B cell (primary cell): ENCODE data around the gene UBE2J2. TPM values are rescaled to one million over a fixed set of nuclear protein-coding genes. Genes with fewer than 3 reads are reported as not detected.

Experiments used
- ATAC-seq: fragments of 200-7000 bp; cut with Tn5 transposase; one replicate; pipeline ENCODE4 v1.10.0; 2021; ENCODE audit warnings: low read depth, mild to moderate bottlenecking, moderate number of reproducible peaks, moderate library complexity
- CTCF ChIA-PET: fragments of 350-600 bp; sonication (Branson Sonifier 250); formaldehyde crosslinking; loops from one replicate; lab custom pipeline; 2021; ENCODE audit warnings: antibody characterized with exemption, inconsistent platforms; lab: Charles Lee
- POLR2A ChIA-PET: fragments of 350-600 bp; sonication (Branson Sonifier 250); formaldehyde crosslinking; loops from one replicate; lab custom pipeline; 2021; ENCODE audit warnings: antibody characterized with exemption; lab: Charles Lee
- DNase-seq: peaks from one replicate; pipeline ENCODE4 v3.0.0; 2013
- H2AFZ ChIP-seq: 2 replicates; pipeline ENCODE4 v1.6.1; 2012; ENCODE audit warnings: mild to moderate bottlenecking, low read depth, low read length; ENCODE audit not compliant: insufficient read depth, poor library complexity, severe bottlenecking
- H3K27ac ChIP-seq, 2 donors: 1 replicate in 1 of 2; 2 replicates in 1 of 2; pipeline ENCODE4 v1.5.1; 2012 to 2013; ENCODE audit warnings: low read length in 2 of 2, mild to moderate bottlenecking in 2 of 2, moderate library complexity in 1 of 2
- H3K27me3 ChIP-seq, 4 experiments: fragments of 200-600 bp in 1 of 4; sonication (generic) in 1 of 4; replicated peaks in 1 of 4; 1 replicate in 2 of 4; 2 replicates in 2 of 4; pipeline versions ENCODE4 v1.6.1 to v1.7.0; 2013 to 2016; ENCODE audit warnings: low read length in 3 of 4, mild to moderate bottlenecking in 2 of 4, mixed read lengths in 1 of 4, moderate library complexity in 1 of 4; ENCODE audit not compliant: insufficient read depth in 4 of 4, control insufficient read depth in 3 of 4; ENCODE audit errors: control extremely low read depth in 1 of 4
- H3K36me3 ChIP-seq, 2 experiments: replicated peaks in 1 of 2; 1 replicate in 1 of 2; 2 replicates in 1 of 2; pipeline versions ENCODE4 v1.6.1 to v1.7.1; 2013; ENCODE audit warnings: low read length in 1 of 2; ENCODE audit not compliant: insufficient read depth in 2 of 2, control insufficient read depth in 1 of 2; ENCODE audit errors: control extremely low read depth in 1 of 2, extremely low read depth in 1 of 2
- H3K4me1 ChIP-seq, 2 donors: fragments of 200-600 bp in 1 of 2; sonication (generic) in 1 of 2; 1 replicate in 1 of 2; 2 replicates in 1 of 2; pipeline versions ENCODE4 v1.5.1 to v1.6.1; 2013 to 2017; ENCODE audit warnings: low read length in 2 of 2; ENCODE audit not compliant: control insufficient read depth in 2 of 2, insufficient read depth in 2 of 2
- H3K4me2 ChIP-seq: replicated peaks from 2 replicates; pipeline ENCODE3; 2012; ENCODE audit warnings: mild to moderate bottlenecking, low read depth, low read length; ENCODE audit not compliant: poor library complexity, severe bottlenecking
- H3K4me3 ChIP-seq, 5 experiments: fragments of 200-600 bp in 1 of 5; sonication (generic) in 1 of 5; 1 replicate in 3 of 5; 2 replicates in 2 of 5; pipeline versions ENCODE4 v1.5.1 to v1.7.0; 2011 to 2016; ENCODE audit warnings: low read length in 4 of 5, mild to moderate bottlenecking in 4 of 5, low read depth in 2 of 5, control low read depth in 1 of 5, moderate library complexity in 1 of 5; ENCODE audit not compliant: insufficient read depth in 1 of 5; ENCODE audit errors: control extremely low read depth in 1 of 5, extremely low read depth in 1 of 5
- H3K79me2 ChIP-seq: fragments of 200-600 bp; sonication (generic); one replicate; pipeline ENCODE4 v1.6.0; 2016; ENCODE audit warnings: low read length; ENCODE audit not compliant: control insufficient read depth, insufficient read depth
- H3K9ac ChIP-seq: fragments of 200-600 bp; sonication (generic); 2 replicates; pipeline ENCODE4 v1.6.1; 2017; ENCODE audit warnings: mild to moderate bottlenecking, low read length, moderate library complexity
- H3K9me3 ChIP-seq, 3 donors: one replicate each; pipeline versions ENCODE4 v1.6.1 to v1.7.1; 2013; ENCODE audit warnings: low read length in 2 of 3; ENCODE audit not compliant: control insufficient read depth in 2 of 3, insufficient read depth in 1 of 3; ENCODE audit errors: control extremely low read depth in 1 of 3
- H4K20me1 ChIP-seq: 2 replicates; pipeline ENCODE4 v1.6.0; 2012; ENCODE audit warnings: mild to moderate bottlenecking, low read length; ENCODE audit not compliant: insufficient read depth, control insufficient read depth, poor library complexity, severe bottlenecking
- H3K27ac Mint-ChIP-seq: one replicate; pipeline ENCODE4 v1.8.0; 2021; ENCODE audit warnings: mixed read lengths
- H3K27me3 Mint-ChIP-seq: one replicate; pipeline ENCODE4 v1.8.0; 2021; ENCODE audit warnings: mixed read lengths
- H3K4me1 Mint-ChIP-seq: one replicate; pipeline ENCODE4 v1.8.0; 2021; ENCODE audit warnings: mixed read lengths
- H3K4me3 Mint-ChIP-seq: one replicate; pipeline ENCODE4 v1.8.0; 2021; ENCODE audit warnings: mixed read lengths
- H3K9me3 Mint-ChIP-seq: one replicate; pipeline ENCODE4 v1.8.0; 2022; ENCODE audit warnings: mixed read lengths; ENCODE audit not compliant: insufficient read depth
- EZH2 ChIP-seq: IDR thresholded peaks from 2 replicates; pipeline ENCODE4 v1.6.1; 2012; ENCODE audit warnings: borderline replicate concordance, low read depth, mild to moderate bottlenecking, moderate library complexity, low read length; ENCODE audit not compliant: insufficient read depth, poor library complexity, severe bottlenecking
- WGBS: methylation state at CpG from one replicate; pipeline ENCODE4 v1.1.5; 2013; ENCODE audit warnings: missing lambda C conversion rate; ENCODE audit not compliant: insufficient coverage; 5-methylcytosine and 5-hydroxymethylcytosine counted together
- intact Hi-C: fragments of 100-400 bp; cut with micrococcal nuclease; formaldehyde crosslinking; loops from one replicate; pipeline ENCODE4 v1.10.0; 2022
- polyA plus RNA-seq: library from polyadenylated mRNA; depleted of rRNA; stranded (reverse); fragments of >200 nt; gene quantifications from 2 replicates; pipeline ENCODE4 v1.2.3, GENCODE V29; 2012
- total RNA-seq, 2 donors: library from RNA; stranded (reverse); fragments of 120-200 nt in 1 of 2; gene quantifications; 1 replicate in 1 of 2; 2 replicates in 1 of 2; pipeline versions ENCODE4 v1.2.3 to v1.2.4, GENCODE V29; 2013 to 2022
- TF ChIP-seq, protein P1 (sequence below): fragments of 200-600 bp; IDR thresholded peaks from one replicate; pipeline ENCODE4 v1.8.0; 2022; ENCODE audit warnings: antibody characterized with exemption, mild to moderate bottlenecking

Gene UBE2J2
- total and polyA plus RNA-seq, 2 donors (not counting 1 experiment from before 2014, with no cell fraction given), result 40.1 to 115 TPM

DNA sequence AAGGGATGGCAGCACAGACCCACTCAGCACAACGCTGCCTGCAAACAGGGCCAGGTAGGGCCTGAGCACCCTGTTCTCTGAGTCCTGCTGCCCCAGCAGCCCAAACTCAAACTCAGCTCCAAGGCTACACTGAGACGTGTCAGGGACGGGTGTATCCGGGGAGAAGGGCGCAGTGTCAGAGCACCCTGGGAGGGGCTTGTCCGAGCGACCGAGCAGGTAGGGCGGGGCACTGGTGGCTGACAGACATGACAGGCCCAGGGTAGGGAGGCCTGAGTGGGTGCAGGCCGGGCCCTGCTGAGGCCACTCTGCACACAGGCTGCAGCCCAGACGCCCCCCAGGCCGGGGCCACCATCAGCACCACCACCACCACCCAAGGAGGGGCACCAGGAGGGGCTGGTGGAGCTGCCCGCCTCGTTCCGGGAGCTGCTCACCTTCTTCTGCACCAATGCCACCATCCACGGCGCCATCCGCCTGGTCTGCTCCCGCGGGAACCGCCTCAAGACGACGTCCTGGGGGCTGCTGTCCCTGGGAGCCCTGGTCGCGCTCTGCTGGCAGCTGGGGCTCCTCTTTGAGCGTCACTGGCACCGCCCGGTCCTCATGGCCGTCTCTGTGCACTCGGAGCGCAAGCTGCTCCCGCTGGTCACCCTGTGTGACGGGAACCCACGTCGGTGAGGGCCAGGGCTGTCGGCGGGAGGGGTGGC, 12.1 kb upstream of the UBE2J2 start:
- ATAC-seq (no peak), DNase-seq (no peak)
- Histone ChIP-seq H3K4me2 (no peak overlapping the region), H3K36me3 (no peaks in the 10 kb centered on the region), H3K79me2 (no peaks in the 10 kb centered on the region), H3K4me1 (peaks cover 0 to 9% of the 10 kb centered on the region in 2 donors), H3K27ac (no peak overlapping the region), H3K9ac (no peak overlapping the region), H4K20me1 (no peaks in the 10 kb centered on the region), H2AFZ (no peak overlapping the region), H3K4me3 (no peak overlapping the region), H3K27me3 (no peaks in the 10 kb centered on the region), H3K9me3 (no peaks in the 10 kb centered on the region)
- intact Hi-C loops, result no loop called here
- H3K4me1 Mint-ChIP-seq, result peaks cover 7% of the 10 kb centered on the region
- no peak overlapping the region for H3K27ac Mint-ChIP-seq
- H3K9me3 Mint-ChIP-seq, result no peaks in the 10 kb centered on the region
- 78% methylated on average over 37 of the region's 37 CpGs for WGBS
- ChIA-PET POLR2A (no interaction called here), CTCF (interaction anchor here (0.8 to 1.7 kb wide), 4 partner anchors 11 to 302 kb away, joined by 3 to 5 read pairs (median 4); no protein-coding TSS in a partner anchor)
- no peaks in the 10 kb centered on the region for H3K27me3 Mint-ChIP-seq
- TF ChIP-seq, protein P1, sequence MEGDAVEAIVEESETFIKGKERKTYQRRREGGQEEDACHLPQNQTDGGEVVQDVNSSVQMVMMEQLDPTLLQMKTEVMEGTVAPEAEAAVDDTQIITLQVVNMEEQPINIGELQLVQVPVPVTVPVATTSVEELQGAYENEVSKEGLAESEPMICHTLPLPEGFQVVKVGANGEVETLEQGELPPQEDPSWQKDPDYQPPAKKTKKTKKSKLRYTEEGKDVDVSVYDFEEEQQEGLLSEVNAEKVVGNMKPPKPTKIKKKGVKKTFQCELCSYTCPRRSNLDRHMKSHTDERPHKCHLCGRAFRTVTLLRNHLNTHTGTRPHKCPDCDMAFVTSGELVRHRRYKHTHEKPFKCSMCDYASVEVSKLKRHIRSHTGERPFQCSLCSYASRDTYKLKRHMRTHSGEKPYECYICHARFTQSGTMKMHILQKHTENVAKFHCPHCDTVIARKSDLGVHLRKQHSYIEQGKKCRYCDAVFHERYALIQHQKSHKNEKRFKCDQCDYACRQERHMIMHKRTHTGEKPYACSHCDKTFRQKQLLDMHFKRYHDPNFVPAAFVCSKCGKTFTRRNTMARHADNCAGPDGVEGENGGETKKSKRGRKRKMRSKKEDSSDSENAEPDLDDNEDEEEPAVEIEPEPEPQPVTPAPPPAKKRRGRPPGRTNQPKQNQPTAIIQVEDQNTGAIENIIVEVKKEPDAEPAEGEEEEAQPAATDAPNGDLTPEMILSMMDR, result no peak
- no peak for TF ChIP-seq EZH2
- no peak overlapping the region for H3K4me3 Mint-ChIP-seq

DNA sequence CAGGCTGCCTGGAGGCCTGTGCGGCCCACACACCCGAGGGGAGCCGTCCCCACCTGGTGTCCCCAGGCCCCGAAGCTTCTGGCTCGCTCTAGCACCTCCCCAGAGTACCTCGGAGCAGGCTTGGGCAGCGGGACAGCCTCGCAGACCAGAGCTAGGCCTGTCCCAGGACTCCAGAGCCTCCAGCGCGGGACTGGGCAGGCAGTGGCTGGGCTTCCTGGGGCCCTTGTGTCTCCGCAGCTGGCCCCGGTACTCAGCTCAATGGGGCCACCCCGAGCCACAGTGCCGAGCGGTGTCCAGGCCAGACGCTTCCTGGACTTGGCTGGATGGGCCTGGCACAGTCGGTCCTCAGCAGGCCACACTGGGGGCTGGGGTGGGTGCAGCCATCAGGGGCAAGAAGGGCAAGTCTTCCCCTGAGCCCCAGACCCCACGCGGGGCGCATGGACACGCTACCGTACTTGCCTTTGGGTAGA, 11.5 kb upstream of the UBE2J2 start:
- no peak for ATAC-seq
- no peaks in the 10 kb centered on the region for H3K36me3 ChIP-seq
- no peak overlapping the region for H3K4me3 ChIP-seq
- H3K27me3 Mint-ChIP-seq, result no peaks in the 10 kb centered on the region
- peaks cover 4% of the 10 kb centered on the region for H3K4me1 Mint-ChIP-seq
- intact Hi-C loops, result no loop called here
- DNase-seq, result no peak
- H3K9ac ChIP-seq, result no peak overlapping the region
- no peak overlapping the region for H3K4me2 ChIP-seq
- no peaks in the 10 kb centered on the region for H3K27me3 ChIP-seq
- no peak overlapping the region for H2AFZ ChIP-seq
- no peaks in the 10 kb centered on the region for H3K79me2 ChIP-seq
- peaks cover 0 to 4% of the 10 kb centered on the region in 2 donors for H3K4me1 ChIP-seq
- H3K27ac Mint-ChIP-seq, result no peak overlapping the region
- no peaks in the 10 kb centered on the region for H4K20me1 ChIP-seq
- ChIA-PET POLR2A (no interaction called here), CTCF (no interaction called here)
- no peaks in the 10 kb centered on the region for H3K9me3 Mint-ChIP-seq
- no peak overlapping the region for H3K27ac ChIP-seq
- TF ChIP-seq EZH2, result no peak
- TF ChIP-seq, protein P1, result no peak
- H3K4me3 Mint-ChIP-seq, result no peak overlapping the region
- 93% methylated on average over 22 of the region's 22 CpGs for WGBS
- no peaks in the 10 kb centered on the region for H3K9me3 ChIP-seq
